ENCODE measurements around the gene ACSS2.
A peak's percentile ranks its signal among the peaks of the same experiment; 100 is the strongest.

ACSS2 gene, protein sequence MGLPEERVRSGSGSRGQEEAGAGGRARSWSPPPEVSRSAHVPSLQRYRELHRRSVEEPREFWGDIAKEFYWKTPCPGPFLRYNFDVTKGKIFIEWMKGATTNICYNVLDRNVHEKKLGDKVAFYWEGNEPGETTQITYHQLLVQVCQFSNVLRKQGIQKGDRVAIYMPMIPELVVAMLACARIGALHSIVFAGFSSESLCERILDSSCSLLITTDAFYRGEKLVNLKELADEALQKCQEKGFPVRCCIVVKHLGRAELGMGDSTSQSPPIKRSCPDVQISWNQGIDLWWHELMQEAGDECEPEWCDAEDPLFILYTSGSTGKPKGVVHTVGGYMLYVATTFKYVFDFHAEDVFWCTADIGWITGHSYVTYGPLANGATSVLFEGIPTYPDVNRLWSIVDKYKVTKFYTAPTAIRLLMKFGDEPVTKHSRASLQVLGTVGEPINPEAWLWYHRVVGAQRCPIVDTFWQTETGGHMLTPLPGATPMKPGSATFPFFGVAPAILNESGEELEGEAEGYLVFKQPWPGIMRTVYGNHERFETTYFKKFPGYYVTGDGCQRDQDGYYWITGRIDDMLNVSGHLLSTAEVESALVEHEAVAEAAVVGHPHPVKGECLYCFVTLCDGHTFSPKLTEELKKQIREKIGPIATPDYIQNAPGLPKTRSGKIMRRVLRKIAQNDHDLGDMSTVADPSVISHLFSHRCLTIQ

DNA sequence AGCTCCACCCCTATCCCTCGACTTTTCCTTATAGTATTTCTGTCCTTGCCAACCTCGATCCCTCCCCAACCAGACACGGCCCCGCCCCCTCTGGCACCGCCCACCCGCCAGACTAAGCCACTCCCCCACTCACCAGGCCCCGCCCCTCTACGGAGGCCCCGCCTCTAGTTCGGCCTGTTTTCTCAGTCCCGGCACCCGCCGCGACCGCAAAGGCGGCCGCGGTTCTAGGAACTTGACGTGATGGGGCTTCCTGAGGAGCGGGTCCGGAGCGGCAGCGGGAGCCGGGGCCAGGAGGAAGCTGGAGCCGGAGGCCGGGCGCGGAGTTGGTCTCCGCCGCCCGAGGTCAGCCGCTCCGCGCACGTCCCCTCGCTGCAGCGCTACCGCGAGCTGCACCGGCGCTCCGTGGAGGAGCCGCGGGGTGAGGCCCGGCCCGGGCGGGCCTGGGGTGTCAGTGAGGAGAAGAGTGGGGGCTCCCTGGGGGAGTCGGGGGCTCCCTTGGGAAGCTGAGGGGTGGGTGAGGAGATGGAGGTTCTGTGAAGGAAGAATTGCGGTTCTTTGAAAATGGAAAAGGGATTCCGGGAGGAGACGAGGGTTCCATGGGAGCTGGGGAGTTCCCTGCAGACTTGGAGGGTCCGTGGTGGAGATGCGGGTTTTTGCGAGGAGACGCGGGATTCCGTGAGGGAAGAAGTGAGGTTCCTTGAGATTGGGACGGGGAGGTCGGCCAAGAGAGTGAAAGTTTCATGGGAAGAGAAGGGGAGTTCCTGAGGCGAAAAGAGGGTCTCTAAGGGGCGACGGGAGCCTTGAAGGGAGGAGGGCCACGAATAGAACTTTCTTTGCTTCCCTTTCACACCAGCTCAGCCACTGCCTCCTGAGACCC is at the start of gene ACSS2:
Gene ACSS2, plus strand, starts transcription at position 207 of the 877 bp plus-strand sequence. Its CDS starts 34 bp downstream, at position 241.
- DNase-seq (ENCODE audit: low spot score): no peak

DNA sequence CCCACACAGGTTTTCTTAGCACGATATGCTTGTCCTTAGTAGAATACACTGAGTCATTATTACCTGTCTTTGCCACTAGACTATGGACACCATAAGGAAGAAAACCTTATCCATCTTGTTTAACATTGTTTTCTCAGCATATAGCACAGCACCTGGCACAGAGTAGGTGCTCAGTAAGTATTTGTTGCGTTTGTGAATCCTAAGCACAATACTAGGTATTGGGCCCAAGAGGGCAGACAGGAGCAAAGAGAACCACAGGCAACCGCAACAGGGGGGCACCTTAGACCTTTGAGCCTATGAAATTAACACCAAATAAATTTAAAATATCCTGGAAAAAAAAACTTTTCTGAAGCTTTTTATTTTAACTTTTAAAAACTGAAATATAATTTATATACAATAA is 47.2 kb upstream of the ACSS2 start:
- DNase-seq (ENCODE audit: low spot score): no peak

DNA sequence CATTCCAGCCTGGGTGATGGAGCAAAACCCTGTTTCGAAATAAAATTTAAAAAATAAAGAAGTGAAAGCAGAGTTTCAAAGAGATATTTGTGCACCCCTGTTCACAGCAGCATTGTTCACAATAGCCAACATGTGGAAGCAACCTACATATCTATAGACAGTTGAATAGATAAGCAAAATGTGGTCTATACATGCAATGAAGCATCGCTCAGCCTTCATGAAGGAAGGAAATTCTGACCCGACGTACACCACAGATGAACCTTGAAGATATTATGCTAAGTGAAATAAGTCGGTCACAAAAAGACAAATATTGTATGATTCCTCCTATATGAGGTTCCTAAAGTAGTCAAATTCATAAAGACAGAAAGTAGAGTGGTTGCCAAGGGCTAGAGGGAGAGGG is 44.5 kb upstream of the ACSS2 start:
- DNase-seq (ENCODE audit: low spot score): no peak

DNA sequence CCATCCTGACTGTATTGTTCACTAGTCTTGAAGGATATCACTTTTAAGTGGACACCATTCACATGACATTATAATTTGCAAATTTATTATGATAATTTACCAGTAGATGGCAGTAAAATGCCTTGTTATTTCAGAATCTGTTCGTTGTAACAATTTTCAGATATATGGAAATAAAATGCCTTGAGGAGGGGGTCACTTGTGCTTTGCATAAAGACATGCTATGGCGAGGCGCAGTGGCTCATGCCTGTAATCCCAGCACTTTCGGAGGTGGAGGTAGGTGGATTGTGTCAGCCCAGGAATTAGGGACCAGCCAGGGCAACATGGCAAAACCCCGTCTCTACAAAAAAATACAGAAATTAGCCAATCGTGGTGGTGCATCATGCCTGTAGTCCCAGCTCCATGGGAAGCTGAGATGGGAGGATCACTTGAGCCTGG is 41.9 kb upstream of the ACSS2 start:
- DNase-seq (ENCODE audit: low spot score): no peak

DNA sequence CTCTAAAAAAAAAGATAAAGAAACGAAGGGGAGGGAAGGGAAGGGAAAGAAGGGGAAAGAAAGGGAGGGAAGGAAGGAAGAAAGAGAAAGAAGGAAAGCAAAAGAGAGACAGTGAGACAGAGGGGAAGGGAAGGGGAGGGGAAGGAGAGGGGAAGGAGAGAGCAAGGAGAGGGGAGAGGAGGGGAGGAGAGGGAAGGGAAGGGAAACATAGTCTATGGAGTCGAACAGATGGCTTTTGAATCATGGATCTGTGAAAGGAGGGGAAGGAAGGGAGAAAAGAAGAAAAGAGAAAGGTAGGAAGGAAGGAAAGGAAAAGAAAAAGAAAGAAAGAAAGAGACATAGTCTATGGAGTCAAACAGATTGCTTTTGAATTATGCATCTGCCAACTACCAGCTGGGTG is 34.3 kb upstream of the ACSS2 start:
- no peak for DNase-seq (ENCODE audit: low spot score)

DNA sequence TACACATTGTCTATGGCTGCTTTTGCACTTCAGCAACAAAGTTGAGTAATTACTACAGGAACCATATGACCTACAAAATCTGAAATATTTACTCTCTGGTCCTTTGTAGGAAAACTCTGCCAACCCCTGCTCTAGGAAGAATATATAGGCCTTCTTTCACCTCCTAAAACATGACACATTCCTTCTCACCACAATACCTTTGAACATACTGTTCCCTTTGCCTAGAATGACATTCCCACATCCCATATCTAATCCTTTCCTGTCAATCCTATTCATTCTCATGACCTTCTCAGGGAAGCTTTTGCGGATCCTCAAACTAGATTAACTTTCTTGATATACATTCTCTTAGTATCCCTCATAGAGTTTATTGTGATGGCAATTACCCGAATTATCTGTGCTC is 33.0 kb upstream of the ACSS2 start:
- no peak for DNase-seq (ENCODE audit: low spot score)

DNA sequence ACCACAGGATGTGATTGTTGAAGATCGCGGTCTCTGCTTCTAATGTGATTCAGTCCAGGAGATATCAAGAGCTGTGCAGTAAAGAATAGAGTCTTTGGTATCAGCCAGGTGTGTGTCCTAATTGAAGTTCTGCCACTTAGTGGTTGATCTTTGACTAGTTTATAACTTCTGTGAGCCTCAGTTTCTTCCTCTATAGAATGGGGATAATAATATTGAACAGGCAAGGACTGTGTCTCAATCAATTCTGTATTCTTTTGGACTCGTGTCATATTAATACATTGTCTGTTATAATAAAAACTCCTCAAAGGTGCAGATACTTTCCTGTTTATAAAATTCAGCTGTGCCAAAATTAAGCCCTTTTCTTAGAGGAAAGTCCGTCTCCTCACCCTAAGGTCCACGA is 27.8 kb upstream of the ACSS2 start:
- DNase-seq (ENCODE audit: low spot score): no peak

DNA sequence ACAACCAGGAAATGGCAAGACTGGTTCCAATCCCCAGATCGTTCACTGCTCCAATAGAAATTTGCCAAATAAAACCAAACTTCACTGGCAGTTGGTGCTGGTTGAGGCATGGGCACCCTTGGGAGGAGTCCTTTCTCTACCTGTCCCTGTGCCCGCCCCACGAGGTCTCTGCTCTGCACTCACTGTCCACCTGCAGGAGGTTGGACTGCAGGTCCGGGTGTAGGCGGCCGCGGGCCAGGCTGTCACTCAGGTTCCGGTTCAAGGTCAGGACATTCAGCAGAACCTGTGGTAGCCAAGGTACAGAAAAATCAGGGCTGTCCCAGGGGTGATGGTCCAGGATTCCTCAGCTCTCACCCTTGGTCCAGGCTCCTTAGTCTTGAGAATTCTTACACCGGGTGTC is 26.6 kb upstream of the ACSS2 start:
- no peak for DNase-seq (ENCODE audit: low spot score)

DNA sequence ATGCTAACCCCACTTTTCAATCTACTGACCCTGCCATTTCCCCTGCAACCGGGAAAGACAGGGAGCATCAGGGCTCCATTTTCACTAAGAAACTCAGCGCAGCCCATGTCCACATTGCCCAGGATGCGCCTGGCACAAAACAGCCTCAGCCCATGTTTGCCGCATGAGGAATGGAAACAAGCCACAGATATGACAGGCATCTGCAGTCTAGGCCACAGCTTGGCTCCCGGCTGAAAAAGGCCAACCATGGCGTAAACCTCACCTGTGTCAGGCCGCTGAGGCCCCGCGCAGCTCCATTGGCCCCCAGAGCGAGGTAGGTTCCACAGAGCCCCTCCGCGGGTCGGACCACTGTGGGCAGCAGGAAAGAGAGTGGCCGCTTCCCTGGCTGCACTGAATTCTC is 25.4 kb upstream of the ACSS2 start:
- no peak for DNase-seq (ENCODE audit: low spot score)

DNA sequence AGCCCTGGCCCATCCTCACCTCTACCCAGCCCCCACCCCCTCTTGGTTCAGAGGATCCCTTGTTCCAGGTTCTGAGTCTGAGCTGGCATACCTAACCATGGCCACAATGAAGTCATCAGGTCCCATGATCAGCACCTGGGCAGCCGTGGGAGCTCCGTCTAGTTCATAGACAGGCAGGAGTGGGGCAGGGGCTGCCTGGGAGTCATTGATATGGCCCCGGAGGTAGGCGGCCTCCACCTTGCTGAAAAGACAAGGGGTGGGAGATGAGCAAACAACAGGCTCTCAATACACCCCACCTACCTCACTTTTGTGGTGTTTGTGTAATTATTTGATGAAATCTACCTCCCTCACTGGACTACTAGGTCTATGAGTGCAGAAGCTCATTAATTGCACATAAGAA is 24.1 kb upstream of the ACSS2 start:
- DNase-seq (ENCODE audit: low spot score): no peak

DNA sequence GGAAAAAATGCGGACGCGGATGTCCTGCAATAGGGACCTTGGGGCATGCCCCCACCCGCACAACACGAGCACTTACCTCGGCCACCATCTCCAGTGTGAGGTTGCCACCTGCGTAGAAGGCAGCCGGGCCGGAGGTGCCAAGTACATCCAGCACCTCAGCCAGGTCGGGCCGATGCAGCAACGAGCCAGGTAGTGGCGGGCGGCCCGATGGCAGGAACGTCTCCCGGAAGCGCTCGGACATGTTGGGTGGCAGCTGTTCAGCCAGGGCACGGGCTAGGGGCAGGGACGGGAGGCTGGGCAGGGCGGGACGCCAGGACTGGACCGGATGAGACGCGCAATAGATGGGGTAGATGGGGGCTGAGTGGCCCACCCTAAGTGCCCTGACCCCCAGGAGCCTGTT is 17.0 kb upstream of the ACSS2 start:
- no peak for DNase-seq (ENCODE audit: low spot score)

DNA sequence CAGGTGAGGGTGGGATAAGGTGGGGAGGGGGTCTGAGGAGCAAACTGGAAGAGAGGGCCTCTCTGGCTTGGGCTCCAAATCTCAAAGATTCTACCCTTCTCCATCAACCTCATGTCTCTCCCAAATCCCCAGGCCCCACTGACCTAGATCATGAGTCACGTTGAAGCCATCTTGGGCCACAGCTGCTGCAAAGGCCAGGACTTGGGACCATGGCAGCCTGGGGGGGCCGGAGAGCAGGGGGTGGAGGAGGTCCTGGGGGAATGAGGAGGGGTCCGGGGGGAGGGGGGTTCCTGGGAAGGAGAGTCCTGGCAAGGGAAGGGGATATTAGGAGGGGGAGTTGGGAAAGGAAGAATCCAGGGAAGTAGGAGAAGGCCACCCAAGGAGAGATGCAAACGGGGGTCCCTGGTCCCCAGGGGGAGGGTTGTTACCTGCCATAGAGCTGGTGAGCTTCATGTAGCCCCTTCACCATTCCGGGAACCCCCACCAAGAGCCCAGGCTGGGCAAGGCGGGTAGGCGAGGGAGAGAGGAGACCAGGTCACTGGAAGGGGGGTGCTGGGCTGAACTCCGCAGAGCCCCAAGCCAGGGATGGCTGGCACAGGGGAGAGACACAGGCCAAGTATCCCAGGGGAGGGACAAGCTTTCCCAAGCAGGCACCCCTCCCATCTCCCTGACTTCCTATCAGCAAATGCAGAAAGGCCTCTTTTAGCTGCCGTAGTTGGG is 16.4 kb upstream of the ACSS2 start:
- DNase-seq (ENCODE audit: low spot score): no peak

DNA sequence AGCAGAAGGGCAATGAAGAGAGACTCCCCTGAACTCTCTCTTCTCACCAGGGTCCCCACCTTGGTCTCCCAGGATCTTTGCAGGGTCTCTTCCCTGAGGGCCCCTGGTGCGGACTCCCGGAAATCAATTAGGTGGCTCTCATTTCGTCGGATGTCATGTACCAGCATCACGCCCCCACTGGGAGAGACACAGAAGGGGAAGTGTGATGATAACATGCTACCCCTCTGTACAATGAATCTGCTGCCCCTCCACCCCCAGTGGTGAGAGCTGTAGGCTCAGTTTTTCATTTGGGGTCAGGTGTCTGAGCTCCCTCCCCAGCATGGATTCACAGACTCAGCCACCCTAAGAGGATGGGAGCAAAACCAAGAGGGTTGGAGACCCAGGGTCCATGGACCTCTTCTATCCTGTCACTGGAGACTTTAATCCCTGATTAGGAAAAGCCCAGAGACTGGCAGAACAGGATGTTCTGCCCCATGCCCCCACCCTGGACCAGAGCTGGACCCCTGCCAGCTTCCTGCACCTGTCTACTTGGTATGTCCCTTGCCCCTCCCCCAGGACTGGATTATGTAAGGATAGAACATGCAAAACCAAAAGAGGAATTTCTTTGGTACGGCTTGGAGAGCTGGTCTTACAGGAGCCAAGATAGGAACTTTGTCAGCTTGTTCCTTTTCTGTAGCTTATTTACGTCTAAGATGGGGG is 14.9 kb upstream of the ACSS2 start:
- DNase-seq (ENCODE audit: low spot score): no peak

DNA sequence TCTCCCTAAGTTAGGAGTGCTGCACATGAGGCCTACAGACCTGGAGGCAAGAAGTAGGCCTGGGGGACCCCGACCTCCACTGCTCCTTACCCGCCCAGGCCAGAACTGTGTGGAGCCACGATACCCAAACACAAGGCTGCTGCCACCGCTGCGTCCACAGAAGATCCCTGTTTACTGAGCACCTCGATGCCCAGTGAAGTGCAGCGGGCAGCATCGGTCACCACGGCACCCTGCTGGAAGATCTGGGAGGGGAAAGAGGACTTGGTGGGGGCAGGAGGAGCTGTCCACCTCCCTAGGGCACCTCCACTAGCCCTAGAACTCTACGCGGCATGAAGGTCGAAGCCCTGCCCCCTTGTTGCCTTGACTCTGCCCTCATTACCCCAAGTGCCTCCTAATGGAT is 13.7 kb upstream of the ACSS2 start:
- no peak for DNase-seq (ENCODE audit: low spot score)

DNA sequence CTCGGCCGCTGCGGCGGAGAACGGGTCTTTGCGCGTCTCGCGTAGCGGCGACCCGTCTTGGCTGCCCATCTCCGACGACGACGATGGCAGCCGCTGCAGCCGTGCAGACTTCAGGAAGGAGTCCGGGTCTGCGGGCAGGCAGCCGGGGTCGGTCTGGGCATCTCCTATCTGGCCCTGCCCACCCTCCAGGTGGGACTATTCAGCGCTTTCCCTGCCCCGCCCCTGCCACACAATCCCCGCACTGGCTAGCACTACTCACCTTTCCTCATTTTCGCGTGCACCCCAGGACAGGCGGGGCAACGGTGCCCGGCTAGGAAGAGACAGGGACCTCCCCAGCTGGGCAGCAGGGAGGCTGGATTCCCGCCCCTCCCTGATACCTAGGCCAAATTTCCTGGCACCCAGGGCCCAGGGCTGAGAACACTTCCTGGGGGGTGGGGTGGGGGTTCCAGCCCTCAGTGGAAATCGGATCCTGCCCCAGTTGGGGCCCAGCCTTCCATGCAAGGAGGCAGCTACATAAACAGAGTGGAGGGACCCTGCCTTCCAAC is 12.9 kb upstream of the ACSS2 start:
- no peak for DNase-seq (ENCODE audit: low spot score)

DNA sequence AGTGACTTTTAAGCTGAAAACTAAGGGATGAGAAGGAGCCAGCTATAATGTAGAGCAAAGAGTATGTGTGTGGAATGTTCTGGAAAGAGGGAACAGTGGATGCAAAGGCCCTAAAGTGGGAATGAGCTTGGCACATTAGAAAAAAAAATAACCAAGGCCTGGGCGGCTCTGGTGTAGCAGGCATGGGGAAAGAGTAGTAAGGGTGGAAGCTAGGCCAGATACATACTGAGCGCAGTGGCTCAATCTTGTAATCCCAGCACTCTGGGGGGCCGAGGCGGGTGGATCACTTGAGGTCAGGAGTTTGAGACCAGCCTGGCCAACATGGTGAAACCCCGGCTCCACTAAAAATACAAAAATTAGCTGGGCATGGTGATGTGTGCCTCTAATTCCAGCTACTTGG is 12.2 kb upstream of the ACSS2 start:
- no peak for DNase-seq (ENCODE audit: low spot score)

DNA sequence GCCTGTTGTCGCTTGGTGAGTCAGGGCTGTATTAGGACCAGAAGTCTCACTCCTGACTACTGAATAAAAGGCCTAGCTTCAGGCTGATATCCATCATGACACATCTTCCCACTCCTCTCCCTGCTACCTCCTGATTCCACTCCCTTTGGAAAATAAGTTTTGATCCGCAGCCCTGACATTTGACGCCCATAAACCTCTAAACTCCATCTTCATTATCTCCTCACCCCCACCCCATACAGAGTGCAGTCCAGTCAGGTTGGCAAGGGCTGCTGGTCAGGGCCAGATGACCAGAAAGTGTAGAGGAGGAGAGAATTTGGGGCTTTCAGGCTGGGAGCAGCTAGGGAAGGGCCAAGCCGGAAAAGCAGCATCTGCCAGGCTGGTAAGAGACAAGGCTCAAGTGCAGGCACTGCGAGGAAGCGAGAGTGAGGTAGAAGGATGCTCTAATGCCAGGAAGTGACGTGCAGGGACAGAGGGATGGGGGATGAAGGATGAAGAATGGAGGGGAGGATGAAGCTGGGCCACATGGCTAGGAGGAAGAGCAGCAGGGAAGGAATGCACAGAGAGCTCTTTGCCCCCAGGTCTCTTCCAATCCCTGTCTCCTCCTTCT is 5.0 kb upstream of the ACSS2 start:
- no peak for DNase-seq (ENCODE audit: low spot score)

DNA sequence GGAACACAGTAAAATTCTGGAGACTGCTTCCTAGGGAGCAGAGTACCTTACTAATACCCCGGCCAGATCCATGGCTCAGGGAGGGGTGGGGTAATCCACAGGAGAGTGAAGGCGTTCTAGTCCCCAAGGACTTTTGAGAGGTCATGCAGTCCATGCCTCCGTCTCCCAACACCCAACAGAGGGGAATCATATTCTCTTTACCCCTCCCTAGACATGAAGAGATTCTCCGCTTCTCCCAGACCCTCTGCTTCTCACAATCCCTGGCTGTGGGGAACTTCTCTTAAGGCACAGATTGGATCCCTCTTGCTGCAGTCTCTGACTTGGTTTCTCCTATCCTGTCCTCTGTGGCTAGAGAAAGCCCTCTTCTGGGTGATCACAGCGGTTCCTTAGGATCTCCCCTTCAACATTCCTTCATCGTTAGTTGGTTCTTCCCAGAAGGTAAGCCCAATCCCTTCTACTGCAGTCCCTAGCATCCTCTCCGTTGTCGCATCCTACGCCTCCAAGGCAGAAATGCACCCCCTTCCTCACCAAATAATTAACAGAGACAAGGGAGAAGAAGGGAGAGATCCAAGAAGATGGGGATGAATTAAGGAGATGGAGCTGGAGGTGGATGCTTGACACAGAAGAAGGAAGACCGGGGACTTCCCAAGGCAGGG is 4.3 kb upstream of the ACSS2 start:
- no peak for DNase-seq (ENCODE audit: low spot score)

DNA sequence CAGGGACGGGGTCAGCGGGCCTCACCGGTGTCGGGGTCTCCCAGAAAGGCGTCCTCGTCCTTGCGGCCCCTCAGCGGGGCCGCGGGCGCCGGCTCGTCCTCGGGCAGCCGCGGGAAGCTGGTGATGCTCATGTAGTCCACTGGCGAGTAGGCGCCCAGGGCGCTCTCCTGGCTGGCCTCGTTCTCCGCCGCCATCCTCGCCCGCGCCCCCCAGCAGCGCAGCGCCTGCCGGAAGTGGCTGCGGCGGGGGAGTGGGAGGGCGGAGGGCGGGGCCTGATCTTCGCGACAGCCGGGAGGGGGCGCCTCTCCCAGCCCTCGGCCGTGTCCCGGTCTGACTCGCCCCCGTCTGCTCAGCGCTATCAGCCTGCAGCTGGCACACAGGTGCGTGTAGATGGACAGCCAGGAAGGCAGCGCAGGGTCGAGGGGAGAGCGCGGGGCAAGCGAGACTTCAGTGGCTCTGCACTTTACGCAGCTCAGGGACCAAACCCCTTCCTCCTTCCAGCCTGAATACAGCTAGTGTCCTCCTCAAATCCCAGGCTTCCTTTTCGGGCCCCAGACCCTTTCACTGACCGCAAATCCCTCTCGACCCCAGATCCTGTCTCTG is 3.7 kb upstream of the ACSS2 start, which contains the start of gene GGT7:
Gene GGT7, minus strand, starts transcription at position 235 of the 603 bp plus-strand sequence. Its CDS starts 41 bp downstream, at position 194.
- DNase-seq (ENCODE audit: low spot score): peak; percentile 95

Data from HuH-7.5 (cell line).